NCI-H2227 treated with DMSO at 0.1 percent for 48 hours (cell line): ENCODE results near the gene SELENON.
A peak's percentile ranks its signal among the peaks of the same experiment; 100 is the strongest.

Source experiments
- DNase-seq: peaks from one replicate; lab custom pipeline; 2025; lab: John Stamatoyannopoulos, UW

Gene SELENON

DNA sequence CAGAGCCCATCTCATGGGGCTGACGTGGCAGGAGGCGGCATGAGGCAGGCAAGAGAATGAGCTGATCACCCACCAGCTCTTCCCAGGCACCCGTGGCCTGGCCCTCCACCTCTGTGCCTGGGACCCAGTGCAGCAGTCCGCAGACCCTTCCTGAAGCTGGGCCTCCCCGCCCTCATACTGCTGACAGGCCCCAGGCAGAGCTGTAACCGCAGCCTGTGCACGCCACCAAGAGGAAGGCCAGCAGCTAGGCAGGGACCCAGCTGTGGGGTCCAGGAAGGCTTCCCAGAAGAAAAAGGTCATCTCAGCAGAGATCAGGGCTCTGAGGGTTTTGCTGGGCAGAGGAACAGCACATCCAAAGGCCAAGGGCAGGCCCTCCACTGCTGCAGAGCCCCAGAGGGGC is 9.9 kb downstream of the SELENON start:
- no peak for DNase-seq

DNA sequence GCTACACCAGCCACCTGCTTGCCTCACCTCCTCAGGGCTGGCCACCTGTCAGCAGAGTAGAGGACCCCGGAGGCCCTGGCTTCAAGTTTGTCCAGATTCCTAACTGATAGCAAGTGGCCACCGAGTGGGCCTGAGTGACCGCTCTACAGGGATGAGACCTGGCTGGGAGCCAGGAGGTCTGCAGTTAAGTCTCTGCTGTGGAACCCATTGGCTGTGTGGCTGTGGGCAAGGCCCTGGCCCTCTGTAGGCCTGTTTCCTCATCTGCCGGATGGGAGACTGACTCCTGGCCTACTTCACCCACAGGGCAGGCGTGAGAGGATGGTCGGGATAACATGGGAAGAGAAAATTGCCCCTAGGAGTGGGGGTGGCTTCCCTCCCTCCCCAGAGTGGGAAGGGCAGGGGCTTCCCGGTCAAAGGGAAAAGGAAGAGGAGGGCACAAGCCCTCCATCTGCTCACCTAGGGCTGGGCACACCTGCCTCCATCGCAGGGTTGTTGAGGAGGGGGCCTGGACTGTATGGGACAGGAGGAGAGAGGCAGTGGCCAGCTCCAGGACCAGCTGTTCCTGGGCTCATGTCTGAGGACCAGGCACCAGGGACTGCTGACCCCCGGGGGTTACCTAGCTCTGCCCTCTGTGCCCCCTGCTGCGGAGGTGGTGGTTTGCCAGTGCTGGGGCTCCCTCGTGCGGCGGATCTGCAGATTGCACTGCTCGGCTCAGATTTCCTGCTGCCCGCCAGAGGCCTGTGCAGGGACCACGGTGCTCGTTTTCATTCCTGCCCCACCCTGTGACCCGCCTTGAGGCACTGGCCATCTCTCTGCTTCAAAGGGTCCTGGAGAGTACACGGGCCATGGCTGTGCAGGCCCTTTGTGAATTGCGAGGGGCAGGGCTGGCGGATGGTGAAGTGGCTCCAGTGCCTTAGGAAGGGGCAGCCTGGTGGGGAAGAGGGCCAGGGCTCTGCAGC is 10.6 kb downstream of the SELENON start:
- DNase-seq, result peak; percentile 67

DNA sequence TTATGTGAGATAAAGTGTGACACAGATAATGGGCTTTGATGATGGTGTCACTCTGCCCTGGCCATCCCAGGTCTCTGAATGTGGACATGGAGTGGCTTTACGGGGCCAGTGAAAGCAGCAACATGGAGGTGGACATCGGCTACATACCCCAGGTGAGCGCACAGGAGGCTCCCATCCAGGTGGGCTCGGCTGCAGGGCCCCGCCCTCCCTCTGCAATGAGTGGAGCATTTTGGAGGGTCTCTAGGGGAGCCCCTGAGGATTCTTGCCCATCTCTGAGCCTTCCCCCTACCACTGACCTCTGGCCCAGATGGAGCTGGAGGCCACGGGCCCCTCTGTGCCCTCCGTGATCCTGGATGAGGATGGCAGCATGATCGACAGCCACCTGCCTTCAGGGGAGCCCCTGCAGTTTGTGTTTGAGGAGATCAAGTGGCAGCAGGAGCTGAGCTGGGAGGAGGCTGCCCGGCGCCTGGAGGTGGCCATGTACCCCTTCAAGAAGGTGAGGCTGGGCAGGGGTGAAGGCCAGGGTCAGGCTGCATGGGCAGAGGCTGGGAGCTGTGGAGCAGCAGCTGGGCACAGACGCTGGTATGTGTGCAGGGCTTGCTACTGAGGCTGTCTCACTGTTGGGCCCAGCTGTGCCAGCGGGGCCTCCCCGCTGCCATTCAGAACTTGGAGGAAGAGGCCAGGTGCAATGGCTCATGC is 11.5 kb downstream of the SELENON start:
- no peak for DNase-seq

DNA sequence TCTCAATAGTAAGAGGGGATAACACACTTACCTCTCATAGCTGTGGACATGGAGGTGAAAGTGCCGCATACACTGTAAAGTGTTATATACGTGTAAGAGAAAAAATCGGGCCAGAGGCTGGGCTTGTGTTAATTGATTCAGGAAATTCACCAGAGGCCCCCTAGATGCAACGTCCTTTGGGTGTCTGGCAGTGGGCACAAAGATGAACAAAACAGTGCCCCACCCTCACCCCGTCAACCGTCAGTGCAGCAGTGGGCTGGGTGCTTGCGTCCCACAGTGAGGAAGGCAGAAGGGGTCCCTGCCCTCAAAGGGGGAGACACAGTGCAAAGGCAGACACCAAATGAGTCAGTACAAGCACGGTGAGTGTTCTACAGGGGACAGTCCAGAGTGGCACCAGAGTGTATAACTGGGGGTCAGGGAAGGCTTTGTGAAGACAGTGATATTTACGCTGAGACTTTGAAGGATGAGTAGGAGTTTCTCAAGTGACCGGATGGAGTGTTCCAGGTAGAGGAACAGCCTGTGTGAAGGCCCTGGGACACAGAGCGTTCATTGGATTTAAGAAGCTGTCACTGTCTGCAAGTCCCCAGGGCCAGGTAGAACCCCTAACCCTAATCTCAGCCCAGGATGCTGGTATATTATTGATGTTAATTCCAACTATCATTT is 13.2 kb downstream of the SELENON start:
- DNase-seq, result no peak

DNA sequence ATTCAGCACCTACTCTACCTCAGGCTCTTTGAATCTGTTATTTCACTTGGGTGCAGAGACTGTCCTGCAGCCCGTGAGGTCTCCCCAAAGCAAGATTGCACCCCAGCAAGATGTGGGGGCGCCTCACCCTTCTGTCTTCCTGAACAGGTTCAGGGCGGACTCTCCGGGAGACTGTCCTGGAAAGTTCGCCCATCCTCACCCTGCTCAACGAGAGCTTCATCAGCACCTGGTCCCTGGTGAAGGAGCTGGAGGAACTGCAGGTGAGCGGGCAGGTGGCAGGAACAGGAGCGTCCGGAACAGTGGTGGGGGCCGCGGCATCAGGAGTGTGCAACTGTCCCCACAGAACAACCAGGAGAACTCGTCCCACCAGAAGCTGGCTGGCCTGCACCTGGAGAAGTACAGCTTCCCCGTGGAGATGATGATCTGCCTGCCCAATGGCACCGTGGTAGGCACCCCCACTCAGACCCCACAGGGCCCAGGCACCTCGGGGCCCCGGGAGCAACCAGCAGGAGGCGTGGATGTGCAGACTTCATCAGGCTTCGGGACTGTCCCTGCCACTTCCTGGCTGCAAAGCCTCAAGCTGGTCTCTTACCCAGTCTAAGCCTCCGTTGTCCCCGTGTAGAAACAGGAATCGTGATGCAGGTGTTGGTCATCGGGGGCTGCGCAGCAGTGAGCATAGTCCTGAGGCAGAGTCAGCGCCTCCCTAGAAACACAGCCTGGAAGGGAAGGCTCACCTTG is 13.9 kb downstream of the SELENON start:
- DNase-seq, result no peak

DNA sequence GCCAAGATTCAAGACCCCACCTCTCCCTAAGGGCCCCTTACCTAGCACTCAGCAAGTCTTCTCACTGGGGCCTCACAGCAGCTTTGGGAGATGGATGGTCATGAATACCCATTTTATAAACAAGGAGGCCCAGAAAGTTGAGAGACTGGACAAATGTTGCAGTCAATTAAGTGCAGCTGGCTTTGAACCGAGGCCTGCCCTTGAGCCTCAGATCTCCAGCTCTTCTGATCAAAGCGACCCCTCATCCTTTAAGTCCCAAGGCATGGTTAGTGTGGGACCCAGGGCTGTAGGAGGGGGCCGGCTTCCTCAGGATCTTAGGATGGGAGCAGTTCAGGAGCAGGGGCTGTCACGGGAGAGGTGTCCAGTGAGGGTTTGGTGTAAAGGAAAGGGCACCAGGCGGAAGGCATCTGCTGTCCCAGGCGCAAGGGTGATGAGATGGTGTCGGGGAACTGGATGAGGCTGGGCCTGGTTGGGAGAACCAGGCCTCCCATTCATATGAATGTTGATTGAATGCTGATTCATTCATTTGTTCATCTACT is 14.6 kb downstream of the SELENON start:
- DNase-seq, result no peak

DNA sequence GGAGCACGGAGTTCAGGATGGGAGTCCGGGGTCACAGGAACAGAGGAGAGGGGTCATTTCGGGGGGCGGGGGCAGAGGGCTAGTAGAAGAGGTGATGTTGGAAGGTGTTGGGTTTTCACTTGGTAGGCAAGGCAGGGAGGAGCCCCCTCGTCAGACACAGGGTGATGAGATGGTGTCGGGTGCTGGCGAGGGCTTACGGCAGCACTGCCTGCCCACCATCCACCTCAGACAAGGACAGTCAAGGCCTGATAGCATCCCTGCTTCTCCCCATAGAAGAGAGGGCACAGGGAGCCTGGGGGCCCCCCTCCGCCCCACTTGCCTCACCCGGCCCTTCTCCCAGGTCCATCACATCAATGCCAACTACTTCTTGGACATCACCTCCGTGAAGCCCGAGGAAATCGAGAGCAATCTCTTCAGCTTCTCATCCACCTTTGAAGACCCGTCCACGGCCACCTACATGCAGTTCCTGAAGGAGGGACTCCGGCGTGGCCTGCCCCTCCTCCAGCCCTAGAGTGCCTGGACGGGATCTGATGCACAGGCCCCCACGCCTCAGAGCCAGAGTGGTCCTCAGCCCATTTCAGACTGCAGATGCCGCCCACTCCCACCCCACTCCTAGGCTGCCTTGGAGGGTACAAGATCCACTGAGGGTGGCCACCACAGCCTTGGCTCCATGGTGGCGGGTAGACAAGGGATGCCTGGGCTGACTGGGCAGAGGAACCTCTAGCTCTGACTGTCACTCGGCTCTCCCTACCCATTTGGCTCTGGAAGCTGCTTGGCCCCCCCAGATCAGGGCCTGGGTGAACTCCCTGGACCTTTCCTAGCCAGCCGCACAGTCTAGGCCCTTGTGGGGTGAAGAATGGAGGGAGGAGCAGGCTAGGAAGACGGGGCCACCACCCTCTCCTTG is 15.5 kb downstream of the SELENON start:
- no peak for DNase-seq

DNA sequence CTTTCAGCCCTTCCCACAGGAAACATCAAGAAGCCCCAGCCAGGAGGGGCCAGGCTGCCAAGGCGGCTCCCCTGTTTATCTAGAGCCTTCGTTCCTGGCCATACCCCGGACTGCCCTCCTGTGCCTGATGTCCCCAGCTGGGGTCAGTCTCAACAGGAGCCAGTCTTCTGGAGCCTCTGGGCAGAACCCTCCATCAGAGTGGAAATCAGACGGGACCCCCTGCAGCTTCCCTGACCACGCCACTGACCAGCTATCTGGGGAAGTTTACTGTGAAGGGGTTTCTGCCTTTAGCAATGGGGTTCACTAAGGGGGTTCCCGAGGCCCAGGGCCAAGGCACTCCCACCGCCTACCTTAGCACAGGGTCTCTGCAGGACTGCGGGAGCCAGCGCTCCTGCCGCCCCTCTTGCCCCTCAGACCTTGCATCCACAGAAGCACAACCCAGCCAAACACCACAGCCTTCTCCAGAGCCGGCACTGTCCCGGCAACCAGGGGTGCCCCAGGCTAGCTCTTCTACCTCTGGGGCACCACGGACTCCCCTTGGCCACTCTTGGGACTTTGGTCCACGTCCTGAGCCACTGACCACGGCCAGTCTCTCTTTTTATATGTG is 16.2 kb downstream of the SELENON start:
- no peak for DNase-seq

DNA sequence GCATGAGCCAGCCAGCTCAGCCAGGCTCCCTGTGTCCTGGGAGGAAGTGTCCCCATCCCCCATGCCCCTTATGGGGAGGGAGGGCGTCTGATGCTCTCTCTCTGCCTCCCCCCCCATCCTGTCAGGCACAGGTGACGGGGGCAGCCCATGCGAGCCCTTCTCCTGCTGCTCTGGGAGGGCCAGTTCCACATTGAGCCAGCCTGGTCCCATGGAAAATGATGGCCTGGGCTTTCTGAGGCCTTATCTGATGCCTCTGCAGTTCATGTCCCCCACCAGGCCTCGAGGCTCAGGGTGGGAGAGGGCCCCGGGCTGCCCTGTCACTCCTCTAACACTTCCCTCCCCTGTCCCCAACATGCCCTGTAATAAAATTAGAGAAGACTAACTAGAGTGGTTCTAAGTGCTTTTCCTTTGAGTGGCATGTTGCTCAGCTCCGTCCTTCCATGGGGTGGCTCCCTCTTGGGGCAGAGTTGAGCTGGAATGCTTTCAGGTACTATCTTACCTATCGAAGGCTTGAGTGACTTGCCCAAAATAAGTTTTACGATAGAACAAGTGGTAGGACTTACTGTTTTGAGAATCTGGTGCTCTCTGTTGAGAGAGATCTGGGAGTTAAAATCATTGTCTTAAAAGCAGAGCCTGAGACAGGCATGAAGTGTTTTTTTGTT is 18.0 kb downstream of the SELENON start:
- DNase-seq, result peak; percentile 13

DNA sequence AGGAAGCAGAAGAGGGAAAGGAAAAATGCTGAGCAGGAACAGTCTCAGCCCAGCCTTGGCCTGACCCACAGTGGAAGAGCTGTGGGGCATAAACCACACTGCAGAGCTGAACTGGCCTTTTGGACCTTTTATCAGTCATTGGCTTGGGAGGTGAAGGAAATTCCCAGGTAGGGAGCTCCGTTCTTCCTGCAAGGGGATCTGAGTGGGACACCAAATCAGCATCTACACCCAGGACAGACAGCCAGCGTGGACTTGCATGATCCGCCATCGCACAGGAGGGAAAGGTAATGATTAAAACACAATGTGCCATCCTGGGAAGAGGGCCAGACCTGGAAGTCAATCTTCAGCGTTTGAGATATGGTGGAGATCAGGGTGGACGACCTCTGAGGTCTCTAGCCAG is 18.6 kb downstream of the SELENON start:
- no peak for DNase-seq

DNA sequence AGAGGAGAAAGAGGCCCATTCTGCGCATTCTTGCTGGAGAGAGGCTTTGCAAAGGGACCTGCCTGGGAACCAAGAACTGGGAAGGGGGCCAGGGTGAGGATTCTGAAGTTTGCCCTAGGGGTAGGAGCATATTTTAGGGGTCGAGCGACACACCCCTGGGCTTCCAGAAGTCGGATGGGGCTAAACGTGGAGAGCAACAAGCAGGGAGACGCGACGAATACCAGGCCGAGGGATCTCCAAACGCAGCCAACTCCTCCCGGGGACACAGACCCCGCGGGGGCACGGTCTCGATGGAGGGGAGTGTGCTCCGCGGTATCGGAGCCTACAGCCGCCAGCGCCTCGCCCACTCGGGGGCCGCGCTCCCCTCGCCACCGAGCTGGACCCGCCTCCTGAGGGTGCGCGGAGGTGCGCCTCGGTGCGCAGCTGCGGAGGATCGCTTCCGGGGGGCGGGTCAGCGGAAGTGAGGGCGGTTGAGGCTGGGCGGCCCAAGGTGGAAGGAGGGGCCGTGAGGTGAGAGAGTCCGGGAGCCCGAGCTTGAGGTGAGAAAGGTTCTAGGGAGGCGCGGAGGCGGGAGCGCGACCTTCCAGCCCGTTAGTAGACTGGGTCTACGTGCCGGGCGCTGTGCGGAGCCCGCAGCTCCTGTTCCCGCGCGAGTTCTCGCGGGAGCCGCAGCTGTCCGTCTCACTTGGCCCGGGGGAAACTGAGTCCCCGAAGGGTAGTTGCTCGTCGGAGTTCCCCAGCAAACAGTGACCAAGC is 19.7 kb downstream of the SELENON start, which contains the start of gene MTFR1L:
TSS of gene MTFR1L (plus strand) at position 464 of the 756 bp plus-strand sequence. CDS start 3,151 bp downstream, outside the sequence.
- DNase-seq, result peak; percentile 70

DNA sequence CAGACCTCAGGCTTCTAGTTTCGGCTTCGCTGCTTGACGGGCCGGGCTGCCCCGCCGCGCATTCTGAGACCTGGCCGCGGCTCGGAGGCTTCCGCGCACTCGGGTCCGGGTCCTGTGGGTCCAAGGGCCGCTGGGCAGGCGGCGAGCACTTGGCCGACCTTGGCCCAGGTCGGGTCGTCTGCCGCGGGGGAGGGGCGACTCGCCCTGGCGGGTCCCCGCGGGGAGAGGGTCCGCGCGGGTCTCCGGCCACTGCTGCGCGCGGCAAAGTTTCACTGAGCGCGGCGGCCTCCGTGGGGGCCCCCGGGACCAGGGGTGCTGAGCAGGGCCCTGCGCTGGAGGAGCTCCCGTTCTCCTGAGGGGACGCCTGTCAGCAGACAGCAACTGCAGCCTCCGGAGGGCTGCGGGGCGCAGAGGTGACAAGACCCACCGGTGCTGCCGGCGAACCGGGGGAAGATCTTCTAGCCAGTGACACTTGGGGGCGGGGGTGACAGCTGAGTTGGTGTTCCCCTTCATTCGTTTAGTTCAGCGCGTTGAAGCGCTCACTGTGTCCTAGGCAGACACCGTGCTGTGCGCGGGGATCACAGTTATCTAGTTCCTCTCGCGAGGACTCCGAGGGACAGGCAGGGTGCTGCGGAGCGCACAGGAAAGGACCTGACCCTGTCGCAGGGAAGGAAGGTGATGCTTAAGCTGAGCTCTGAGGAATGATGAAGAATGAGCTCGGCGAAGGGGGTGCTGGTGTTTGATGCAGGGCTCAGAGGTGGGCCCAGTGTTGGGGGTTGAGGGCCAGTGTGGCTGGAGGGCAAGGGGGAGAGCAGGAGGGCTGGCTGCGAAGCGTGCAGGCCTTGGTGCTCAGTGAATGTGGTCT is 20.5 kb downstream of the SELENON start:
- peak; percentile 11 for DNase-seq

DNA sequence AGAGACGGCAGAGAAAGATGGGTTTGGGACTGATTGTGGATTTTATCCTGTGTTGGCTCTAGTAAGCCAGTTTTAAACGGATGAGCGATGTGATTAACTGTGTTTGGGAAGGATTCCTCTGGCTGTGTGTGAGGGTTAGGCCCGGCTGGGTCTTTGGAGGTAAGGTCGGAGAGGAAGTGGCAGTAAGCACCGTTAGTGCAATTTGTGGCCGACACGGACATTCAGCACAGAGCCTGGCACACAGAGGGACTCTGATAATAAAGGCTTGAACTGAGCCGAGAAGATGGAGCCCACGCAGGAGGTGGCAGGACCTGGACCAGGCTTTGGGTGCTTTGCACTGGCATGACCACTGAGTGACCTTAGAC is 21.1 kb downstream of the SELENON start:
- DNase-seq, result no peak

DNA sequence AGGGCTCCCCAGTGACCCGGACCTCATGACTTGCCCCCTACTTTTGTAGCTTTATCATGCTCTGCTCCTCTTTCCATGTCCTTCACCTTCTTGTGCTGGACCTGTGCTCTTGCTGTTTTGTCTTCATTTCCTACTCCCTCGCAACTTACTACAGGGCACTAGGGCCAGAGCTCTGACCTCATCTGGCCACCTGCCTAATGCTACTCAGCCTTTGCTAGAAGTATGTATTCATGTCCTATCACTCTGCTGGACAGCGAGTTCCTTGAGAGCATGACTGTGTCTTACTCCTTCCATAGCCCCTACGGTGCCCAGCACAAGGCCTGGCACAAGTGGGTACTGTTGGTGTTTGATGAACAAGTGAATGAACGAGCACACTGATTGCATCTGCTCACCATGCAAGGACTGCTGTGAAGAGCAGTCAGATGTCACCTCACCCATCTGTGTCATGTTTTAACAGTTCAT is 21.7 kb downstream of the SELENON start:
- DNase-seq, result no peak

DNA sequence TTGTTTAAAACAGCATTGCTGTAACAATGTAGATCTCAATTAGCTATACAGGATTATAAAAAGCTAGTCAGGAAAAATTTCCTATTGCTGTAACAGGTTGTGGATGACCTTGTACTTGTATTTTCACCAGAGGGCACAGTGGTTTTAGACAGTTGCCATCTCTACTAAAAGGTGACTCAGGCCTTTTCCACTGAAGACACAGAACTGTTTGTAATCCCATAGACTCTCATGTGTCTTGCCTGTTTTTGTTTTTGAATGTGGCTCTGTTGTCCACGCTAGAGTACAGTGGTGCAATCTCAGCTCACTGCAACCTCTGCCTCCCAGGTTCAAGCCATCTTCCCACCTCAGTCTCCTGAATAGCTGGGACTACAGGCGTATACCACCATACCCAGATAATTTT is 25.6 kb downstream of the SELENON start:
- DNase-seq, result no peak

DNA sequence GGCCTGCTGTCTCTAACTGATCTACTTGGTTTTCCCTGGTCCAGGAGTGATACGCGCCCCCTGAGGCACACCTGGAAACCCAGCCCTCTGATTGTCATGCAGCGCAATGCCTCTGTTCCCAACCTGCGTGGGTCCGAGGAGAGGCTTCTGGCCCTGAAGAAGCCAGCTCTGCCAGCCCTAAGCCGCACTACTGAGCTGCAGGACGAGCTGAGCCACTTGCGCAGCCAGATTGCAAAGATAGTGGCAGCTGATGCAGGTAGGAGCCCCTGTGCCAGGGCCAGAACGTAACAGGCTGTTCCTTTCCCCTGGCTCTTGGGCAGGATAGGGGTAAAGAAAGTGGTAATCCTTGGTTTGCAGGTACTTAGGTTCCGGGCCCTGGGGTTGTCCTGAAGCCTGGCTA is 26.6 kb downstream of the SELENON start:
- DNase-seq, result no peak

DNA sequence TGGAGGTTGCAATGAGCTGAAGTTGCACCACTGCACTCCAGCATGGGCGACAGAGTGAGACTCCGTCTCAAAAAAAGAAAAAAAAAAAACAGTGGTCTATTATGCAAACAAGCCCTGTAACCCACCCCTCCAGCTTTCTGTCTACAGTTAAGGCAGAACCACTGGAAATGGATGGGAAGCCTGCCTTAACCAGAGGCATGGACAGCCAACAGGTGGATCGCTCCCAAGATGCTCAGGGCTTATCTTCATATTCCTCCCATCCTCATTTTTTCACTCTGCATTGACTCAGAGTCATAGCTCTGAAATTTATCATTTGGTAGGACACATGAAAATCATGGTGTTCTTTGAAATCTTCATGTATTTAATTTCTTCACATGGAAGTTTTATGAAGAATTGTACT is 28.5 kb downstream of the SELENON start:
- no peak for DNase-seq

DNA sequence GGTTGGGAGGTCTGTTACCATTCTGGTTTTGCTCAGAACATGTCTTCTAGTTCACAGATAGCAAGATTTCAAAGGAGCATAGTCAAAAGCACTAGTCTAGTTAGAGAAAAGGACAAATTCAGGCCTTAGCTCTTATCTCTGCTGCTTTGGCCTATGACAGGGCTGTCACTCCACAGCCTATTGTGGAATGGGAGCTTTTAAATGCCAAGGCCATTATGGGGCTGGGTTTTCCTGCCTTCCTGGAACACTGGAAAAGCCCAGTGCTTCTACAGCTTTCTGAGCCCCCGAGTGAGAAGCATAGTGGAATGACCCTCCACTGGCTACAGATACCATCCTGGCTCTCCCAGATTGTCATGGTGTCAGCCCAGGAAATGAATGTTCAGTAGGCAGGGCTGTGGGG is 29.1 kb downstream of the SELENON start:
- no peak for DNase-seq
